T follicular helper cell (primary cell): ENCODE measurements around the gene NUP133.
"Not testable (repeated sequence)": the region's sequence is repeated elsewhere in the genome, so short reads cannot be mapped to it uniquely, and the experiment has no call there.

Source experiments
- DNase-seq: peaks from one replicate; pipeline ENCODE4 v3.0.0-alpha.2; 2020; ENCODE audit warnings: low read depth
- total RNA-seq, 2 experiments: gene quantifications; one replicate each; lab custom pipeline; 2026; lab: John Stamatoyannopoulos, UW

Gene NUP133
- total RNA-seq, result 99.8 to 129 reads per million in 2 experiments

DNA sequence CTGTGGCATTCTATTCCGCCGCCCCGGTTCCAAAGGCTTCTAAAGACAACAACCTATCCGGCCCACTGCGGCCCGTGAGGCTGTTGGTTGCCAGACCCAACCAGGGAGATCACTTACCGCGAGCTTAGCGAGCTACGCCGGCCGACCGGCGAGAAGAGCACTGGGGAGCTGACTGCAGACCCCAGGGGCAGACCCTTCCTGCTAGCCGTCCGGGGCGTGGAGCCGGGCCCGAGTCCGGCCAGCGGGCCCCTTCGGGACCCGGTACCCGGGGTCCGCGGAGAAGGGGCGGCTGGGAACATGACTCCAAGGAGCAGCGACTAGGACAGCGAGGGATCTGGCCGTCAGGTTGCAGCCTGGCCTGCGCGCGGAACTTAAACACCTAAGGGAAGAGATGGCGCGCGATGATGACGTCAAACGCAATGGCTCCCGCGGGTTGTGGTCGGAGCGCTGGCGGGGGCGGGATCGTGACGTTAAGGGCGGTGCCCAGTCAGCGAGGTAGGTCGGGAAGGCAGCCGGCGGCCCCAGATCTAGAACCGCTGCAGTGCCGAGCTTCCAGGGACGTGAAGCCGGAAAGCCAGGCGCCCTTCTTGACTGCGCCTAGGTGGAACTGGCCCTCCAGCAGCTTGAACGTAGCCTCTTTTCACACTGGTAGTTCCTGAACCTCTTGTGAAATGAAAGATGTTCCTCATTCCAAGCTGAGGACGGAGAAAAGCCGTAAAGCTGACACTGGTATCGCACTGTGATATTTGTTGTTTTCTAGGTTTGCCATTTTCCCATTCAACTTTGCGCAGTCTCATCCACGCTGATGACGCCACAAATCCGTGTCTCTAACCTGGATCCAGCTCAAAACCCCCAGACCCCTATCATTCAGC is at the start of gene NUP133:
NUP133 (minus strand) TSS at position 391 of the 872 bp plus-strand sequence; CDS start at position 299, 92 bp downstream.
- DNase-seq, result peak; percentile 98

- no peak for DNase-seq
Observed at GRCh38 chr1:229557200-229557850, 49.2 kb upstream of the NUP133 start.

- DNase-seq, result no peak
Observed at GRCh38 chr1:229554886-229555621, 46.9 kb upstream of the NUP133 start.

DNA sequence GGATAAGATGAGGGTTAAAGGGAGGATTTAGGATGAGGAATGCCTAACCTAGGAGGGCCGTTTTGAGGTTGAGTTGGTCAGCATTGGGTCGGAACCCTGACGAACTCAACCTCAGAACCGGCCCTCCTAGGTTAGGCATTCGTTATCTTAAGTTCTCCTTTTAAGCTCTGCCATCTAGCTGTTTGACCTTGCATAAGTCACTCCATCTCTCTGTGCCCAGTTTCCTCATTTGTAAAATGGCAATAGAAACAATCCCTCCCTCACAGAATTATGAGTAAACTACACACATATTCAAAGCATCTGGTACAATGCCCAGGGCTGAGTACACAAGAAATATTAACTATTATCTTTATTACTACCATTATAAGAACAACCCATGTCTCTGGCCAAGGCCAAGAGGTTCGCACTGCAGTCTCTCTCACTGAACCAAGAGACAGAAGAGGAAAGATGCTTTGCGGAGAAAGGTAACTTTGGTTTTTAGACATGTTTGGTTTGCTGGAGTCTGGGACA is 45.5 kb upstream of the NUP133 start:
- no peak for DNase-seq

DNA sequence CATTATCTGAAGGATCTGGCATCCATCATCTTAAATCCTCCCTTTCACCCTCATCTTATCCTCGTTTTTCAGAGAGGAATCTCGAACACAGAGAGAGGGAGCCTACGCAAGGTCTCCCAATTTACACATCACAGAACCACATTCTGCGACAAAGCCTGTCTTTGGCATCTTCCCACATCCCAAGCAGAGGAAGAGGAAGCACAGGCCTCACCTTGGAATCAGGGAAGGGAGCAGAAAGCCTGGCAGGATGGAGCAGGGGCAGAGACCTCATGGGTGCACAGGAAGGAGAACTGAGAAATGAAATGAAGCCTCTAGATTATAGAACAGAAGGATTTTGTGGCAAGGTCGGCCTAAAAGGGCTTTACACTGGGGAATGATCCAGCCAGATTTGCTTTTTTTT is 44.6 kb upstream of the NUP133 start:
- no peak for DNase-seq

DNA sequence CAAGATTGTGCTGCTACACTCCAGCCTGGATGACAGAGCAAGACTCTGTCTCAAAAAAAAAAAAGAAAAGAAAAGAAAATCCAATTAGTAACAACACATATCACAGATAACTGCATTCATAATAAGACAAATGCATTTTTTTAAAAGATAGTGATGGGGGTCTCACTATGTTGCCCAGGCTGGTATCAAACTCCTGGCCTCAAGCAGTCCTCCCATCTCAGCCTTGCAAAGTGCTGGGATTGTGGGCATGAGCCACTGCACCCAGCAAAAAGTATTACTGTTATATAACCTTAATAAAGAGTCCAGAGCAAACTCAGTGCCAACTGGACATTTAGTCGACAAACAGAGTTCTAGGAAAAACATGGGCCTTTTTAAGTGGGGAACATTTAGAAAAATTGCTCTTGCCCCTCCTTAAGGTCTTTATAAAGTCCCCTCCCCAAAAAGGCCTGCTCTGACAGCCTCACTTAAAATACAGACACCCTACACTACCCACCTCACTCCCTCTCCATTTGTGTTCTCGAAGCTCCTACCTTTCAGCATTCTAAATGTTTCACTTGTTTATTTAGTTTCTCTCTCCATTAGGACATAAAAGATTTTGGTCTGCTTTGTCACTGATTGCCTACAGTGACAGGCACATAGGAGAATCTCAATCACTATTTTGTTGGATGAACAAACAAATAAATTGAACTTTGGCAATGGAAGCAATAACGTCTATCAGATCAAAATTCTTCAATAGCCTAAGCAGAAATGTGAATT is 42.8 kb upstream of the NUP133 start:
- no peak for DNase-seq

- no peak for DNase-seq
Observed at GRCh38 chr1:229547542-229547941, 39.4 kb upstream of the NUP133 start.

DNA sequence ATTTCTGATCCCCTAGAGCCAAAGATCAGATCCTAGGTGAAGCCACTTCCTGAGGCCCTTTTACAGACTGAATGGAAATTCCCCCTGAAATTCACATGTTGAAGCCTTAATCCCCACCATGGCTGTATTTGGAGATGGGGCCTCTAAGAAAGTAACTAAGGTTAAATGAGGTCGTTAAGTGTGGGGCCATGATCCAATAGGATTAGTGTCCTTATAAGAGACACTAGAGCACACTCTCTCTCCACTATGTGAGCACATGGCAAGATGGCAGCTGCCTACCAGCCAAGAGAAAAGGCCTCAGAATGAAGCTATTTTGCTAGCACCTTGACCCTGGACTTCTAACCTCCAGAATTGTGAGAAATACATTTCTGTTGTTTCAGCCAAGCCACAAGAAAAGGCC is 36.4 kb upstream of the NUP133 start:
- no peak for DNase-seq

GRCh38 chr1:229539863-229540506 is 31.8 kb upstream of the NUP133 start:
- no peak for DNase-seq

- DNase-seq, result no peak
Observed at GRCh38 chr1:229538945-229539344, 30.8 kb upstream of the NUP133 start.

GRCh38 chr1:229537894-229538293 is 29.8 kb upstream of the NUP133 start:
- no peak for DNase-seq

GRCh38 chr1:229536982-229537381 is 28.8 kb upstream of the NUP133 start:
- DNase-seq, result no peak

- DNase-seq, result no peak
Observed at GRCh38 chr1:229535230-229535629, 27.1 kb upstream of the NUP133 start.

DNA sequence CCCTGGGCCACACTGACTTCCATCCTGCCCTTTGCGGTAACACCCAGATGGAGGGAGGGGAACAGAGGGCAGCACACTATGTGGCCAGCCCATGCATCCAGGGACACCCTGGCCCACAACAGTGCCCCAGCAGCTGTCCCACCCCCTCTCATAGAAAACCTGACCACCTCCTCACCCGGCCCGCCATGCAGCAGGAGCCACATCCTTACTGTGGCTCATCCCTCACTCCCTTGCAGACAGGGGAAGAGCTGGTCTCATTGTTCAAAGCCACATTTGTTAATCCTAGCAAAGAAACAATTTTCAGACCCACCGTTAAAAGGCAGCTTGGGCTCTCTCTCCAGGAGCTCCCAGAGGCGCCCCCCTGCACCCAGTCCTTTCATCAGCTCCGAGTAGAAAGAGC is 23.2 kb upstream of the NUP133 start:
- DNase-seq, result no peak

DNA sequence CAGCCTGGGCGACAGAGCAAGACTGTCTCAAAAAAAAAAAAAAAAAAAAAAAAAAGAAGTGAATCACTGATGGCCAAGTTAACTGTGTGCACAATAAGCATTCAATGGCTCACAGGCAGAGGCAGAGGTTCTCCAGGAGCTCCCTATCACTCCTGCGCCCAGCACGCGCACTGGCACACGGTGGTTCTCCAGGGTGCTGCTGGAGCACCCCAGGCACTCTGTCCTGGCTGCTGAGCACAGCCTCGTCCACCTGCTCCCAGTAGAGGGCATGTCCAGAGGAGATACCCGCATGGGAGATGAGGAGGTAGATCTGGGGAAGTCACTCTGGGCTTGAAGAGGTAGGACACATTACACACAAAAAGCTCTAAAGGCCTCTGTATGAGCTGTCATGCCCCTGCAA is 21.5 kb upstream of the NUP133 start:
- no peak for DNase-seq

GRCh38 chr1:229526695-229527094 is 18.6 kb upstream of the NUP133 start:
- DNase-seq, result no peak

DNA sequence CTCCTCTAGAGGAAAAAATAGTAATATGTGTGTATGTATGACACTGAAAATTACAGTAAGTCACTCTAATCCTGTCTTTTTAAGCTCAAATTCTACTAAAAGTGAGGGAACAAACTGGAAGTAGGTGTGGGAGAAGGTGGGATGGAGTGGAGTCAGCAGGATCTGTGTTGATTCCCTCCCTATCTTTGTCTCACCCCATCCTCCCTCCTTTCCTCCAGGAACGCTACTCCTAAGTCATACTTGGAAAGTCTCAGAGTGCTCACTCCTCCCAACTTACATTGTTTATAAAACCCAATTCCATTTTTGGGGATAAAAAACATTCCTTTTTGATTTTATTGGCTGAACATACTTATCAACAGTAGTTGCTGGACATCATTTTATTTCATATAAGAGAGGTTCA is 14.9 kb upstream of the NUP133 start:
- DNase-seq, result no peak

GRCh38 chr1:229514578-229515275 is 6.6 kb upstream of the NUP133 start:
- peak; percentile 50 for DNase-seq

GRCh38 chr1:229511625-229512024 is 3.5 kb upstream of the NUP133 start:
- DNase-seq, result not testable (repeated sequence)

GRCh38 chr1:229511201-229511600 is 3.1 kb upstream of the NUP133 start:
- DNase-seq, result not testable (repeated sequence)
